IMR-90 (cell line): ENCODE measurements around the gene ZMAT2. TPM values are rescaled to one million over a fixed set of nuclear protein-coding genes. Genes with fewer than 3 reads are reported as not detected.
"Not testable (repeated sequence)": the region's sequence is repeated elsewhere in the genome, so short reads cannot be mapped to it uniquely, and the experiment has no call there.

Experiments
- ATAC-seq: fragments of 200-7000 bp; cut with Tn5 transposase; 2 replicates; pipeline ENCODE4 v1.9.1; 2020; ENCODE audit warnings: low read depth, mild to moderate bottlenecking, moderate library complexity
- BruUV-seq: library from RNA; stranded (reverse); fragments of 400-500 nt; replicated peaks from 2 replicates; lab custom pipeline; 2021; lab: Mats Ljungman, UMichigan
- CTCF ChIA-PET: fragments of 300-600 bp; formaldehyde crosslinking; extraction: SDS; loops from one replicate; lab custom pipeline; 2021; ENCODE audit warnings: antibody characterized with exemption; lab: Yijun Ruan, JAX
- POLR2A ChIA-PET: fragments of 300-600 bp; sonication (Branson Sonifier 250); formaldehyde crosslinking; loops from one replicate; lab custom pipeline; 2022; ENCODE audit warnings: antibody characterized with exemption; ENCODE audit not compliant: unreplicated experiment; lab: Charles Lee
- DNase-seq: peaks from one replicate; pipeline ENCODE4 v3.0.0; 2013
- H2AFZ ChIP-seq: replicated peaks from 2 replicates; pipeline ENCODE3; 2013; ENCODE audit warnings: low read length, mild to moderate bottlenecking; ENCODE audit not compliant: poor library complexity
- H2AK5ac ChIP-seq: 2 replicates; pipeline ENCODE4 v1.6.1; 2013; ENCODE audit warnings: low read depth, low read length, inconsistent platforms
- H2AK9ac ChIP-seq: replicated peaks from 2 replicates; pipeline ENCODE3; 2013; ENCODE audit warnings: mild to moderate bottlenecking, low read depth, low read length, moderate library complexity; ENCODE audit not compliant: poor library complexity
- H2BK120ac ChIP-seq: 2 replicates; pipeline ENCODE4 v1.6.1; 2013; ENCODE audit warnings: low read depth, low read length, inconsistent platforms
- H2BK15ac ChIP-seq: 3 replicates; pipeline ENCODE4 v1.6.1; 2013; ENCODE audit warnings: low read depth, low read length, inconsistent platforms
- H2BK20ac ChIP-seq: 2 replicates; pipeline ENCODE4 v1.6.1; 2013; ENCODE audit warnings: low read depth, mild to moderate bottlenecking, inconsistent platforms, low read length, moderate library complexity
- H2BK5ac ChIP-seq: 2 replicates; pipeline ENCODE4 v1.6.1; 2013; ENCODE audit warnings: mild to moderate bottlenecking, low read depth, low read length, inconsistent platforms; ENCODE audit not compliant: poor library complexity, severe bottlenecking
- H3K14ac ChIP-seq: replicated peaks from 2 replicates; pipeline ENCODE4 v1.6.1; 2013; ENCODE audit warnings: low read depth, low read length, inconsistent platforms
- H3K18ac ChIP-seq: 2 replicates; pipeline ENCODE4 v1.6.1; 2013; ENCODE audit warnings: low read depth, low read length, control low read depth
- H3K23ac ChIP-seq: 2 replicates; pipeline ENCODE4 v1.6.1; 2013; ENCODE audit warnings: low read depth, low read length, inconsistent platforms
- H3K27ac ChIP-seq: 2 replicates; pipeline ENCODE4 v1.5.1; 2013; ENCODE audit warnings: mild to moderate bottlenecking, control low read depth, low read length; ENCODE audit not compliant: insufficient read depth
- H3K27me3 ChIP-seq: 2 replicates; pipeline ENCODE4 v1.6.1; 2013; ENCODE audit warnings: low read length; ENCODE audit not compliant: control insufficient read depth, insufficient read depth
- H3K36me3 ChIP-seq: 2 replicates; pipeline ENCODE4 v1.6.1; 2013; ENCODE audit warnings: low read length, mixed read lengths; ENCODE audit not compliant: control insufficient read depth, insufficient read depth
- H3K4ac ChIP-seq: 2 replicates; pipeline ENCODE4 v1.6.1; 2013; ENCODE audit warnings: low read depth, low read length, inconsistent platforms
- H3K4me1 ChIP-seq: 2 replicates; pipeline ENCODE4 v1.6.1; 2013; ENCODE audit warnings: low read length, mixed read lengths; ENCODE audit not compliant: control insufficient read depth, insufficient read depth
- H3K4me2 ChIP-seq: 2 replicates; pipeline ENCODE4 v1.6.1; 2013; ENCODE audit warnings: low read depth, mild to moderate bottlenecking, control low read depth, low read length, moderate library complexity
- H3K4me3 ChIP-seq: 2 replicates; pipeline ENCODE4 v1.5.1; 2013; ENCODE audit warnings: low read depth, mild to moderate bottlenecking, control low read depth, low read length, moderate library complexity; ENCODE audit not compliant: insufficient read depth
- H3K56ac ChIP-seq: 2 replicates; pipeline ENCODE4 v1.6.1; 2013; ENCODE audit warnings: low read length, inconsistent platforms; ENCODE audit not compliant: insufficient read depth; ENCODE audit errors: extremely low read depth
- H3K79me1 ChIP-seq, 2 experiments: 2 replicates each; pipeline ENCODE4 v1.6.1; 2013; ENCODE audit warnings: low read length in 2 of 2, inconsistent platforms in 1 of 2, low read depth in 1 of 2
- H3K9ac ChIP-seq: 2 replicates; pipeline ENCODE4 v1.6.1; 2013; ENCODE audit warnings: low read depth, low read length, control low read depth
- H3K9me1 ChIP-seq: 2 replicates; pipeline ENCODE4 v1.6.1; 2013; ENCODE audit warnings: low read length, inconsistent platforms; ENCODE audit not compliant: insufficient read depth
- H3K9me3 ChIP-seq: 2 replicates; pipeline ENCODE4 v1.6.1; 2013; ENCODE audit warnings: low read length; ENCODE audit not compliant: control insufficient read depth, insufficient read depth
- H4K20me1 ChIP-seq: 2 replicates; pipeline ENCODE4 v1.6.1; 2013; ENCODE audit warnings: low read length, inconsistent platforms; ENCODE audit not compliant: insufficient read depth
- H4K5ac ChIP-seq: 2 replicates; pipeline ENCODE4 v1.6.1; 2013; ENCODE audit warnings: mild to moderate bottlenecking, low read depth, low read length, control low read depth
- H4K8ac ChIP-seq, 2 experiments: 2 replicates each; pipeline ENCODE4 v1.6.1; 2013; ENCODE audit warnings: low read depth in 2 of 2, low read length in 2 of 2, control low read depth in 1 of 2, inconsistent platforms in 1 of 2
- H4K91ac ChIP-seq: 2 replicates; pipeline ENCODE4 v1.6.1; 2013; ENCODE audit warnings: low read depth, low read length, inconsistent platforms; ENCODE audit not compliant: insufficient read depth
- WGBS, 2 experiments: methylation state at CpG; one replicate each; pipeline versions ENCODE4 v1.1.5 to v1.1.7; 2013; ENCODE audit warnings: missing lambda C conversion rate in 2 of 2; ENCODE audit not compliant: insufficient read length in 1 of 2; ENCODE audit errors: extremely low coverage in 2 of 2; 5-methylcytosine and 5-hydroxymethylcytosine counted together
- dilution Hi-C: fragments of 300-500 bp; cut with HindIII; formaldehyde crosslinking; loops from one replicate; pipeline ENCODE4 v1.14.3; 2018; ENCODE audit warnings: low sequenced_read_pairs; ENCODE audit not compliant: unreplicated experiment
- in situ Hi-C: fragments of 300-500 bp; cut with MboI; formaldehyde crosslinking; loops from 3 replicates; pipeline ENCODE4 v1.14.3; 2019; ENCODE audit warnings: low sequenced_read_pairs, inconsistent platforms, mixed read lengths
- intact Hi-C: fragments of 100-400 bp; cut with micrococcal nuclease; formaldehyde crosslinking; loops from 2 replicates; pipeline ENCODE4 v1.10.0; 2022
- polyA plus RNA-seq, 3 experiments: library from polyadenylated mRNA; depleted of rRNA; stranded (reverse); fragments of >200 nt; gene quantifications; 2 replicates each; pipeline ENCODE4 v1.2.3, GENCODE V29; 2012; ENCODE audit warnings: low replicate concordance in 1 of 3
- total RNA-seq: library from RNA; depleted of rRNA; stranded (reverse); fragments of >200 nt; gene quantifications from 2 replicates; pipeline ENCODE4 v1.2.3, GENCODE V29; 2012

The ZMAT2 gene
- total and polyA plus RNA-seq, 2 of the 4 experiments (the other 2 are of a cell fraction) = 16.3 to 41.2 TPM

GRCh38 chr5:140721395-140721794 lies 21.1 kb downstream of the ZMAT2 start:
- ATAC-seq, H3K4me2 ChIP-seq, H3K4me1 ChIP-seq, H2AFZ ChIP-seq, H2AK9ac ChIP-seq, H3K23ac ChIP-seq, H3K9me1 ChIP-seq, BruUV-seq, H3K27ac ChIP-seq, H3K36me3 ChIP-seq, H4K8ac ChIP-seq, DNase-seq, H2AK5ac ChIP-seq, H3K9ac ChIP-seq, H2BK20ac ChIP-seq, H2BK120ac ChIP-seq, in situ Hi-C loops, H4K91ac ChIP-seq, H3K4me3 ChIP-seq, H3K14ac ChIP-seq, H3K18ac ChIP-seq, H4K5ac ChIP-seq, H3K56ac ChIP-seq, H3K79me1 ChIP-seq, CTCF ChIA-PET, H3K4ac ChIP-seq, H3K9me3 ChIP-seq, H2BK15ac ChIP-seq, H2BK5ac ChIP-seq, H4K20me1 ChIP-seq, H3K27me3 ChIP-seq, dilution Hi-C loops, POLR2A ChIA-PET: not testable (repeated sequence)
- WGBS, 2 experiments = no CpG with 5 or more reads among the region's 5 CpGs
- intact Hi-C loops = loop anchor here (2.0 to 10.0 kb wide), 2 partner anchors 359 to 477 kb away; no protein-coding TSS in a partner anchor
